NCI-H510A treated with DMSO at 0.1 percent for 48 hours (cell line): ENCODE data around the gene CDH11.

Experiments
- DNase-seq: peaks from one replicate; lab custom pipeline; 2025; lab: John Stamatoyannopoulos, UW

Gene CDH11

DNA sequence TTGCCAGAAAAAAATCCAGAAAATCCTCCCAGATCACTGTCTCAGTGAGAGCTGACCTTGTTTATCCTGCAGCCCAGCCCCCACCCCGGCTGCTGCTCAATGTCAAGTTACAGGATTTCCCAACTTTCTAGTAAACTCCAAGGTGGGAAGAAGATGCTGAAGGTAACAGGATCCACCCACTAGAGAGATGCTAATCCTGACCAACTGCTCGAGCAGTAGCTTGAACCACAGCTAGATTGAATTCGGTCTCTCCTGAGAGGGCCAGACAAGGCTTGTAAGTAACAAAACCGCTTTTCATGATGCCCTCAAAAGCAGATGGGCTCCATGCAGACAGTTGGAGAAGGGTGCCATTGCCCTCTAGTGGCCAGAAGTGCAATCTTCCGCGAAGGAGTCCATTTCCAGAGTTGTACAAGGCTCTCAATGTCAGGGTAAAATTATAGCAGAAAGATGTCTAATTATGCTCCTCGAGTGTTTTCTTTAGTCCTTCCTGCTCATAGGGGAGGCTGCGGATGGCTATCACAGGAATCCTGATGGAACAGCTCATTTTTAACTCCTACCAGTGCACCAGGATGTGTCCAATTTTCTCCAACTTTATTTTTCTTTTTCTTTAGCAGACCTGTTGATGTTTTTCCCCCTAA lies 3.9 kb downstream of the CDH11 start:
- peak; percentile 61 for DNase-seq

- no peak for DNase-seq
These were observed 4.9 kb downstream of the CDH11 start for GRCh38 chr16:65116818-65117430.

GRCh38 chr16:65116216-65116615 lies 5.6 kb downstream of the CDH11 start:
- DNase-seq, result no peak

DNA sequence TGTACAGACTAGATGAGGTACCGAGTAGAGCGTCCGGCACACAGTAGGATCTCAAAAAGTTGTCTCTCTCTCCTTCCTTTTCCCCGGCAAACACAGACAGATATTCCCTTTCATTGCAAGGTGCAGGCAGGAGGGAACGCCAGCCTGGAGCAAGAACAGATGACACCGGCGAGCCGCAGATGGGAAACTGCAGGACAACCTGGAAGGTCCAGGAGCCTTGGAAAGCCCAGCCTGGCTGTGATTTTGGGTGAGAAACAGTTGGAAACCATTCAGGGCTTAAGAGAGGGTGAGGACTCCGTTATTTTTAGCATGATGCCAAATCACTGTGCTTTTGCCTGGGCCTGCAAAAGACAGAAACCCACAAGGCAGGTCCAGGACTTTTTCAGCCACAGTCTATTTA lies 7.3 kb downstream of the CDH11 start:
- no peak for DNase-seq

DNA sequence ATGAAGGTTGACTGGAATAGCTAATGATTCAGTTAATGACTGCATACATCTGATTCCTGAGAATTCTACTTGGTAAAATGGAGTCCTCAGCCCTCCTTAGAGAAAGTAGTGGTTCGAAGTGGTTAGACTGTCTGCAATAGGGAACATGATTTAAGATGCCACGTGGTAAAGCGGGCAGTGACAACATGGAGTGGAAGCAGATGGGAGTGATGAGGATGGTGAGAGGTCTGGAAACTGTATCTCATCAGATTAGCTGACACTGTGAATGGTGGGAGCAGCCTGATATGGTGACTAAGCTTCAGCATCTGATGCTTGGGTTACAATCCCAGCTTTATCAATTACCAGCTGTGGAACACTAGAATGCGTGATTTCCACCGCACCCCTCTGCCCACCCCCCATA lies 8.4 kb downstream of the CDH11 start:
- DNase-seq, result no peak

- DNase-seq, result no peak
These were observed 10.6 kb downstream of the CDH11 start for GRCh38 chr16:65111306-65111705.

- no peak for DNase-seq
These were observed 15.1 kb downstream of the CDH11 start for GRCh38 chr16:65106757-65107156.

DNA sequence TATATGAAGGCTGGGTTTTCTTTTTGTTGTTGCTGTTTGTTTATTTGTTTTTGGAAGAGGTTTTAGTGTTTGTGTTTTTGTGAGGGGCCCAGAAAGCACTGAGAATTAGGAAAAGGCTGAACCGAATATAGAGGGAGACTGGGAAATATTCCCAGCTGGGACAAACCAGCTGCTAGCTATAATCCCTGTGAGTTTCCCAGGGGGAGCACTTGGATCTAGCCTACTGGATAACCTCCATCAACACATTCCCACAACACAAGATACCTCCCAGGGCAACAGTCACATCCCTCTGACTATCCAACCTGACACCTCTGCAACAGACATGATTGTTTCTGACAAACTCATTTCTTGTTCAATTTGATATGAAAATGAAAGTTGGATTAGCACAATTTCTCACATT lies 16.7 kb downstream of the CDH11 start:
- no peak for DNase-seq

- DNase-seq, result no peak
These were observed 17.4 kb downstream of the CDH11 start for GRCh38 chr16:65104471-65104870.

GRCh38 chr16:65102326-65102725 lies 19.5 kb downstream of the CDH11 start:
- DNase-seq, result no peak

- no peak for DNase-seq
These were observed 20.9 kb downstream of the CDH11 start for GRCh38 chr16:65101009-65101408.

DNA sequence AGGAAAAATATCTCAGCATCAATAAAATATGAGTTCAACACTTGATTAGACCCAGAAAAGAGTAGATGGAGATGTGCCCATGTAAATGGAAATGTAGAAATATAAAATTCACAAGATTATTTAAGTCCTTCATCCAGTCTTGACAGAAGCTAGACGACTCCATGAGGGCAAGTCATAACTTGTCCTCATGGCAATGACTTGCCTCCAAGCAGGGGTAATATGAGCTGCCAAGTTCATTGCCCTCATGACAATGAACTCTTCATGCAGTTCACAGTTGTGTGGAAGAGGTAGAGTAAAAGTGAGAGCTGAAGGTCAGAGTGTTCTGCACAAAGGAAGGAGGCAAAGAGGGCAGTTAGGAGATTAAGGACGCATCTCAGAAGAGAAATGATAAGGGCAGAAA lies 22.3 kb downstream of the CDH11 start:
- DNase-seq, result no peak

DNA sequence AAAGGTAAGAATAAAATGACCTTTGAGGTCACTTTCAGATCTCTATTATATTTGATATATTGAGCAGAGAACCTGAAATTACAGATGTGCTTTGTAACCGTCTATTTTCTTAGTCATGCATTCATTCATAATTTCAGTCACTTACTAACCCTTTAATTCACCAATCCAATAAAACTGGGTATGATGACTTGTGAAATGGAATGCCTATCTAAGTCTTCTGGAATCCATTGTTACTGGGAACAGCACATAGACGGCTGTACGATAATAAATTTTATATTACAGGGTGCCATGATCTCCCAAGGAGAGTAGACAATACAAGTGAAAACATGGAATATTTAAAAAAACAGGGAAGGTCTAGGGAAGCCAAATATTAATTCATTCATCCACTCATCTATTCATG lies 22.9 kb downstream of the CDH11 start:
- no peak for DNase-seq

GRCh38 chr16:65097296-65097695 lies 24.6 kb downstream of the CDH11 start:
- no peak for DNase-seq

DNA sequence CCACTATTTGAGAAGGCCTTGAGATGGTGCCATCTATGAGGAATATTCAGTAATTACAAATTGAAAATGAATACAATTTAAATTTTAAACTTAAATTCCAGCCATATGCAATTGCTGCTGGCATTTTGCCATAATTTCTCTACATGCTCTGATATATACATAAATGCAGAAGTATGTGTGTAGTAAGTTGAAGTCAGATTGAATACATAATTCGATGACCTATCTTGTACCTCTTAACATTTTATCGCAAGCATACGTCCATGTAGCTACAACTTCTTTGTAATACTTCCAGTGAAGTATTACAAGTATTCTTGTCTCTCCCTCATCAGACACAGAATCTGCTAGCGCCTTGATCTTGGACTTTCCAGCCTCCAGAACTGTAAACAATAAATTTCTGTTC lies 26.0 kb downstream of the CDH11 start:
- DNase-seq, result no peak

DNA sequence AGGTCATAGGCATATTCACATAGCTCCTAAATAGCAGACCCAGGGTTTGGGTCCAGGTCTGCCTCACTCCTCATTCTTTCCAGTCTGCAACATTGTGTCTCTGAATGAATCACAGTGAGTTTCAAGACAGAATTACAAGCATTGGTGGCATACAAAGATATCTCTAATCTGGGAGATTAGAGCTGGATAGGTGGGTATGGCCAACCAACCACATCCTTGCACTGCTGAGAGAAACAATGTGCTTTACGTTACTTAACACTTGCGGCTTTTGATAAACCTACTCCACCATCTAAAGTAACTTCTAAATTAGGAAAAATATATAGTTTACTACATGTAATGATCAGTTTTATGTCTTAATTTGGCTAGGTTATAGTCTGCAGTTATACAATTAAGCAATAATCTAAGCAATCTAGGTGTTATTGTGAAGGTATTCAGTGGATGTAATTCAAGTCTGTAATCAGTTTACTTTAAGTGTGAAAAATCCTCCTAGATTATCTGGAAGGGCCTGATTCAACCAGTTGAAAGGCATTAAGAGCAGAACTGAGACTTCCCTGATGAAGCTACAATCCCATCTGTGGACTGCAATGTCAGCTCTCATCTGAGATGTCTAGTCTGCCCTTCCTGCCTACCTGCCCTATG lies 26.7 kb downstream of the CDH11 start:
- no peak for DNase-seq

DNA sequence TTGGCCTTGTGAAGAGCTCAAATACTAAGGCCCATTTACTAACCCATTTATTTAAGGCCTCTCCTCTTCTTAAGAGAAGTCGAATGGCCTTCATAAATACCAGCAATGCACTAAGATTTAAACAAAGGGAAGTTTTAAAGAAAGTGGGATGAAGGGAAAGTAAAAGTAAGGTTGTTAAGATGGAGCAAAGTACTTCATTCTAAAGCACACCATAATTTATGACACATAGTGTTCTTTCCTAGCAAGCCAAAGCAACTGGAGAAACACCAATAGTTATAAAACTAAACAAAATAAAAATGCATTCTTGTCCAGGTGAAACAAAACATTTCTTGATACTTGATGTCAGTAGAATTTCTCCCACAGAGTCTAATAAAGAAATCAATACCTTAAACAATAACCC lies 27.9 kb downstream of the CDH11 start:
- no peak for DNase-seq

DNA sequence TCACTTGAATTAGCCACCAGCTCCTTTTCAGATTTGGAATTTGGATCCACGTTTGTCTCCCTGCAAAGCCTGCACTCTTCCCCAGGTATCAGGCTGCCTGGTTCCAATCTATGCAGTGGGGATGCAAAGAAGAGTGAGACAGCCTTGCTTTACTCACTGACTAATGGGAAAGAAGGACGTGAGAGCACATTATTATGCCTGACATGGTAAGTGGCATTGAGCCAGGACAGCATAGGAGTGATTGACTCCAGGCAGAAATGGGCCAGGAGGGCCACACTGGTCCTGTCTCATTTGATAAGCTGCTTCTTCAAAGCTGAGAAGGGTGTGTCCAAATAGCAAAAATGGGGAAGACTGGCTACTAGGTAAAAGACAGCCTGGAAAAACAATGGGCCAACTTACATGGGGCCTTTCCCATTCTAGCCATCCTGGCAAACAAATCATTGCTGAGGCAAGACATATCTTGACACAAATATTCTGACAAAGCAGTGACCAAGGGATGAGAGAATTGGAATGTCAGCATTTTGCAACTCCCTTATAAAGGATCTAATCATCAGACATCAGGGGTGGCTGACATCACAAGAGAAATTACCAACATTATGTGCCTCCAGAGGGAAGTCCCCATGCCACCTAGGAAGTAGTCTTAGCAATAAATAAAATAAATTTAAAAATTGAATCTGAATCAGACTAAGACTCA lies 38.6 kb downstream of the CDH11 start:
- no peak for DNase-seq

DNA sequence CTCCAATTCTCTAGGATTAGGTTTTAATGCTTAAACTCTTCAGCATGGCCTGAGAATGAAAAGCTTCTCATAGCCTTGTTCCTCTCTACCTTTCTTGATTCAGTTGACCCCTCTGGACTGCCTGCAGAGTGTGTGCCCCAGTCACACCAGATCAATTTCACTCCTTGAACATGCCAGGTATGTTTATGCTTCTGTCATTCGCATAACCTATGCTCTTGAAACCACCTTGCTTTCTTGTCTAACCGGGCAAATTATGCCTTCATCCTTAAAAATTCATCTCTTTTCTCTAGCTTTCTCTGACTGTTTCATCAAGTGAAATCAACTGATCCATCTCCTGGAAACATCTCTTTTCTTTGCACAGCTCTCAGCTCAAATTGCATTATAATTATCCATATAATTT lies 42.3 kb downstream of the CDH11 start:
- DNase-seq, result no peak

DNA sequence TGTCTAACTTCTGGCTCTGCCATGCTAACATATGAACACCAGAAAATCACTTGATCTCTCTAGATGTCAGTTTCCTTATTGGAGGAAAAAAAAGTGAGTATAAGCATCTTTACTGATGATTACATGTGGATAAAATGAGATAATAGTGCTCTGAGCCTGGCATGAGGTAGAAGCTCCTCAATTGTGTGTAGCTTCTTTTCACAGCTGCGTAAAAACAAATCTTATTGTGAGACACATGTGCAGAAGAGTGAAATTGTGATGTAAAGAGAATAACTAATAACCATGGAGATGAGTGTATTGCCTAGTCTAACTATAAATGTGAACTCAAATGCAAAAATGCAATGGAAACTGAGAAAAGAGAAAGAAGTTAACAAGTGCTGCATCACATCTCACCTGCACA lies 44.7 kb downstream of the CDH11 start:
- DNase-seq, result no peak

GRCh38 chr16:65075877-65076276 lies 46.0 kb downstream of the CDH11 start:
- no peak for DNase-seq

DNA sequence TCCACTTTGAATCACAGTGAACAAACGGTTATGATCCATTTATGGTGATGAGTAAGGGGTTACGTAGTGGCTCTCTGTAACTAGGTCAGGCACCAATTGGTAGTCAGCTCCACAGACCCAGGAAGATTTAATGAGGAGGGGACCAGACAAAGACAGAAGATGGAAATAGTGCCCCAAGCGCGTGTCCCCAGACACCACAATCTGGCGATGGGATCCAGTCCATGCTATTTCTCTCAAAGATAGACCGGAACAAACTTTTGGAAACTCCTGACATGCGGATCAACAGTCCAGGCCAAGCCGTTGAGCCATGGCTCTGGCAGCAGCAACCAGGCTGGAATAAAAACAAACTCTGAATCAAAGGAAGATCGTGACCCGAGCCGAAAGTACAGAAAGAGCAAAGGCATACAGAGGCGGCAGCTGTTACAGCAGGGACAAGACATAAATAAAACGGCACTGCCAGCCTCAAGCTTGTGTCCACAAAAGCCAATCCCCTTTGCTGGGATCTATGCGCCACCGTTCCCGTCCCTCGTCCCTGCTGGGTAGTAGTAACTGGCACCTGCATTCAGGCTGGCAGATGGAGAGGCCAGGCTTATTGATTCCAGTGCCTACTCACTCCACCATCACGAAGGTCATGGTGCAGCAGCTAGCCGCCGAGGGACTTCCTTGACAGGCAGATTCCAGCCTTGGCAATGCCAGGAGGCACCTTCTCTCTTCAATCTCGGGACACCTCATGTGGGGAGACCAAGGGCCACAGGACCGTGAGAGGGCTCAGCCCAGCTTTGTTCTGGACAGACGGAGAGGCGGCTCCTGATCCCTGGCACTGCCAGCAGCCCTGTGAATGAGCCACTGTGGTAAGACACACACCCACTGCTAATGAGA lies 50.2 kb downstream of the CDH11 start:
- no peak for DNase-seq
